DOHH2 (cell line): ENCODE data around the gene RIMBP2.

Experiments used
- H3F3A ChIP-seq: fragments of 200-600 bp; sonication (generic), shearing (Covaris generic); 2 replicates; pipeline ENCODE4 v1.6.0; 2016; ENCODE audit warnings: antibody characterized with exemption, mild to moderate bottlenecking; ENCODE audit not compliant: control insufficient read depth, insufficient read depth
- H3K27ac ChIP-seq: fragments of 200-600 bp; sonication (generic); 2 replicates; pipeline ENCODE4 v1.5.1; 2014; ENCODE audit warnings: low read depth, mild to moderate bottlenecking, low read length, moderate library complexity
- H3K27me3 ChIP-seq: fragments of 200-600 bp; sonication (generic); 2 replicates; pipeline ENCODE4 v1.6.1; 2014; ENCODE audit warnings: mild to moderate bottlenecking, low read length, mixed read lengths; ENCODE audit not compliant: control insufficient read depth
- H3K36me3 ChIP-seq: fragments of 200-600 bp; sonication (generic); 2 replicates; pipeline ENCODE4 v1.6.1; 2014; ENCODE audit warnings: mild to moderate bottlenecking, low read length, moderate library complexity, mixed read lengths; ENCODE audit not compliant: control insufficient read depth
- H3K4me1 ChIP-seq: fragments of 200-600 bp; sonication (generic); 2 replicates; pipeline ENCODE4 v1.6.1; 2014; ENCODE audit warnings: mild to moderate bottlenecking, low read length, mixed read lengths; ENCODE audit not compliant: control insufficient read depth
- H3K4me2 ChIP-seq: fragments of 200-600 bp; sonication (generic); 2 replicates; pipeline ENCODE4 v1.6.0; 2014; ENCODE audit warnings: mild to moderate bottlenecking, low read length, moderate library complexity
- H3K4me3 ChIP-seq: fragments of 200-600 bp; sonication (generic); 2 replicates; pipeline ENCODE4 v1.5.1; 2014; ENCODE audit warnings: mild to moderate bottlenecking, low read length, mixed read lengths
- H3K79me2 ChIP-seq: fragments of 200-600 bp; sonication (generic); 2 replicates; pipeline ENCODE4 v1.6.1; 2014; ENCODE audit warnings: mild to moderate bottlenecking, low read length, mixed read lengths; ENCODE audit not compliant: control insufficient read depth
- H3K9me2 ChIP-seq: fragments of 200-600 bp; sonication (generic); replicated peaks from 2 replicates; pipeline ENCODE4 v1.6.1; 2014; ENCODE audit warnings: mild to moderate bottlenecking, low read length, mixed read lengths; ENCODE audit not compliant: control insufficient read depth
- H3K9me3 ChIP-seq: fragments of 200-600 bp; sonication (generic); 2 replicates; pipeline ENCODE4 v1.6.1; 2014; ENCODE audit warnings: antibody characterized with exemption, low read length, mixed read lengths; ENCODE audit not compliant: control insufficient read depth, insufficient read depth
- H4K20me1 ChIP-seq: fragments of 200-600 bp; sonication (generic); 2 replicates; pipeline ENCODE4 v1.6.0; 2014; ENCODE audit warnings: low read depth, mild to moderate bottlenecking, antibody characterized with exemption, low read length, moderate library complexity; ENCODE audit not compliant: control insufficient read depth, insufficient read depth
- EZH2phosphoT487 ChIP-seq: fragments of 200-600 bp; sonication (generic); IDR thresholded peaks from 2 replicates; pipeline ENCODE4 v1.6.1; 2017; ENCODE audit warnings: borderline replicate concordance, mild to moderate bottlenecking, antibody characterized with exemption, low read length, moderate library complexity, mixed read lengths
- TF ChIP-seq, protein P1 (sequence below): fragments of 200-600 bp; sonication (generic); IDR thresholded peaks from one replicate; pipeline ENCODE4 v1.5.1; 2014; ENCODE audit warnings: antibody characterized with exemption, mild to moderate bottlenecking, low read depth, low read length; ENCODE audit not compliant: poor library complexity, severe bottlenecking

RIMBP2 gene

DNA sequence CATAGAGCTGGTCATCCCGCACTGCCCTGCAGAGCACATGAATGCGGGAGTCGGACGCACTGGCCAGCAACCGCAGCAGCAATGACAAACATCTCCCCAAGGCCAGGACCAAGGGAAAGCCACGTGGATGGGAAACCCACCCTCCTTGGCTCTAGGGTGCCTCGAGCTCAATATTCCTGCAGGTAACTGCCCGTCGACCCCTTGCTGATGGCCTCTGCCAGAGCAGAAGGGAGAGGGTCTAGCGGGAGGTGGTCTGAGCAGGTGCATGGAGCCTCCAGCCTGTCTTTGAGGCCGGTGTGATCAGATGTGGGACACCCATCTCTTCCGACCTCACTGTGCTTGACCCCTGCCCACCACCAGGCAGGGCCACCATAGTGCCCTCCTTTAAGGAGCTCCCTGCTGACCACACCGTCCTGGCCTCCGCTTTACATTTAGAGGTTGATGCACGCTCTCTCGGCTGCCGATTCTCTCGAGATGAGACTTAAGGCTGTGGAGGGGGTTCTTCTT lies 288.7 kb downstream of the RIMBP2 start:
- Histone ChIP-seq H3K27ac (no peak overlapping the region), H3K27me3 (no peaks in the 10 kb centered on the region), H3K4me1 (no peaks in the 10 kb centered on the region), H3K4me2 (no peak overlapping the region), H3F3A (no peaks in the 10 kb centered on the region), H4K20me1 (no peaks in the 10 kb centered on the region), H3K36me3 (no peaks in the 10 kb centered on the region), H3K9me2 (no peaks in the 10 kb centered on the region), H3K4me3 (no peak overlapping the region), H3K9me3 (no peaks in the 10 kb centered on the region), H3K79me2 (no peaks in the 10 kb centered on the region)
- TF ChIP-seq, protein P1, sequence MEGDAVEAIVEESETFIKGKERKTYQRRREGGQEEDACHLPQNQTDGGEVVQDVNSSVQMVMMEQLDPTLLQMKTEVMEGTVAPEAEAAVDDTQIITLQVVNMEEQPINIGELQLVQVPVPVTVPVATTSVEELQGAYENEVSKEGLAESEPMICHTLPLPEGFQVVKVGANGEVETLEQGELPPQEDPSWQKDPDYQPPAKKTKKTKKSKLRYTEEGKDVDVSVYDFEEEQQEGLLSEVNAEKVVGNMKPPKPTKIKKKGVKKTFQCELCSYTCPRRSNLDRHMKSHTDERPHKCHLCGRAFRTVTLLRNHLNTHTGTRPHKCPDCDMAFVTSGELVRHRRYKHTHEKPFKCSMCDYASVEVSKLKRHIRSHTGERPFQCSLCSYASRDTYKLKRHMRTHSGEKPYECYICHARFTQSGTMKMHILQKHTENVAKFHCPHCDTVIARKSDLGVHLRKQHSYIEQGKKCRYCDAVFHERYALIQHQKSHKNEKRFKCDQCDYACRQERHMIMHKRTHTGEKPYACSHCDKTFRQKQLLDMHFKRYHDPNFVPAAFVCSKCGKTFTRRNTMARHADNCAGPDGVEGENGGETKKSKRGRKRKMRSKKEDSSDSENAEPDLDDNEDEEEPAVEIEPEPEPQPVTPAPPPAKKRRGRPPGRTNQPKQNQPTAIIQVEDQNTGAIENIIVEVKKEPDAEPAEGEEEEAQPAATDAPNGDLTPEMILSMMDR = no peak
- no peak for TF ChIP-seq EZH2phosphoT487

DNA sequence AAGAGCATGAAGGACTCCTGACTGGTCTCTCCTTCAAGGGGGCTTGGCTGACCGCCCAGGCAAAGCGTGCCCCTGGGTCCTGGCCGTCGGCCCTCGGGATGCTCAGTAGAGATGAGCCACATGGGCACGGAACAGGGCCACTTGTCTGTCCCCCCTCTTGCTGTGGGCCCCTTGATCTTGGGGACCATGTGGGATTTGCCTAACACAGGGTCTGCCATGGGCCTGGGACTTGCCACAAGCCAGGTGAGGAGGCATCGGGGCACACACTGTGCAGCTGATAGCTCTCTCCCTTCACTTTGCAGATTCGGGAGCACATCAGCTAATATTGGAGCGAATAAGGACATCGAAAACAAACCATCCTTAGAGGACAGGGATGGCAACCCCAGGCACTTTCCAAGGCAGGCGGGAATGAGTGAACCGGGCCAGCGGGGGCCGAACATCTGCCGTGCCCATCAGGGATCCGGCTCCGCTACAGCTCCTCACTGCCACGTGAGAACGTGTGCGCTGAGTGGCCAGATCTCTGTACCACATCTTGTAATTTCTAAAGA lies 290.3 kb downstream of the RIMBP2 start:
- Histone ChIP-seq H3K9me3 (no peaks in the 10 kb centered on the region), H3K4me3 (no peak overlapping the region), H3K36me3 (no peaks in the 10 kb centered on the region), H3K4me2 (no peak overlapping the region), H3K27me3 (no peaks in the 10 kb centered on the region), H4K20me1 (no peaks in the 10 kb centered on the region), H3K79me2 (no peaks in the 10 kb centered on the region), H3K4me1 (no peaks in the 10 kb centered on the region), H3F3A (no peaks in the 10 kb centered on the region), H3K27ac (no peak overlapping the region), H3K9me2 (no peaks in the 10 kb centered on the region)
- no peak for TF ChIP-seq EZH2phosphoT487
- TF ChIP-seq, protein P1 = no peak

DNA sequence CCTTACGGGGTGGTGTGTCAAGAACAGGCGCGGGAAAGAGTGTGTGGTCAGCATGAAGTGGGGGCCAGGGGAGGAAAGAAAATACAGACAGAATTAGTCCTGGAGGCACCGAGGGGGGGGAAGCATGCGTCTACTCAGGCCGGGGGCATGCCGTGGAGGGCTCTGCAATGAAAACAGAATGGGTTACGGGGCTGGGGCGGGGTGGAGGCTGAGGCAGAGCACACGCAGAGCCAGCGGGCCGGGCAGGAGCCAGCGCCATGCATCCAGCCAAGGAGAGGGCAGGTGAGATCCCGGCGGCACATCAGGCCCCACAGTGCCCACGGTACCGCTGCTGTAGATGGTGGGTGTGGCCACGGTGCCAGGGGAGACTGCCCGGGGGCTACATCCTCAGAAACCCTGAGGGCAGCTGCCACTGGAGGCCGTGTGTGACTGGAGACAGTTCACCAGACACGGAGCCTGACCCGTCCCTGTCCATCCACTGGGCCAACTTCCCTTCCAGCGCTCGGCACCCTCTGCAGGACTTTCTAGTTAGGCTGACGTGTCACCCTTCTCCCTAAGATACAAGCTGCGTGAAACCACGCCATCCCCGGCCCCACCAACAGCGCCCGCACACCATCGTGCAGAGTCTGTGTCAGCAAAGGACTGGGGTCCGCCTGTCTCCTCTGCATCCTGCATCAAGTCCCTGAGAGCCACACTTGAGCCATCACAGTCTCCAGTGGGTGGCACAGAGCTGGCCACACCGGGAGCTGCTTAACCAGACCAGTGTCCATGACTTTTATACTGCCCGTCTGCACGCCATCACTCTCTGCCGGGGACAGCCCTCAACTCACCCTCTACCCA lies 291.0 kb downstream of the RIMBP2 start:
- no peaks in the 10 kb centered on the region for H3K79me2 ChIP-seq
- H3K36me3 ChIP-seq = no peaks in the 10 kb centered on the region
- TF ChIP-seq, protein P1 = no peak
- TF ChIP-seq EZH2phosphoT487 = no peak
- H3F3A ChIP-seq = no peaks in the 10 kb centered on the region
- H3K4me1 ChIP-seq = no peaks in the 10 kb centered on the region
- H3K27ac ChIP-seq = no peak overlapping the region
- H3K4me2 ChIP-seq = no peak overlapping the region
- H3K9me2 ChIP-seq = no peaks in the 10 kb centered on the region
- no peak overlapping the region for H3K4me3 ChIP-seq
- no peaks in the 10 kb centered on the region for H3K27me3 ChIP-seq
- H3K9me3 ChIP-seq = no peaks in the 10 kb centered on the region
- no peaks in the 10 kb centered on the region for H4K20me1 ChIP-seq
